Sigmoid colon (tissue), 3 donors: ENCODE measurements around the gene TRAIP.

ENCODE experiments used
- CTCF ChIP-seq, 4 experiments: fragments of 450-650 bp in 3 of 4; fragments of 200-600 bp in 1 of 4; IDR thresholded peaks; one replicate each; pipeline ENCODE4 v1.5.1; 2016 to 2019; ENCODE audit warnings: antibody characterized with exemption in 4 of 4, mild to moderate bottlenecking in 3 of 4, moderate library complexity in 2 of 4
- POLR2A ChIP-seq, 2 donors: fragments of 450-650 bp; IDR thresholded peaks; one replicate each; pipeline ENCODE4 v1.6.1; 2016; ENCODE audit warnings: antibody characterized with exemption in 2 of 2, mild to moderate bottlenecking in 2 of 2, moderate library complexity in 2 of 2

GRCh38 chr3:49805367-49805782 lies 51.0 kb downstream of the TRAIP start:
- TF ChIP-seq POLR2A (IDR thresholded peaks at IDR 0.05): no peak
- no peak for TF ChIP-seq CTCF (IDR thresholded peaks at IDR 0.05)
